NCI-H1436 treated with DMSO at 0.1 percent for 48 hours (cell line): Measurements from ENCODE around the gene LAMB4.
"Not testable (repeated sequence)": the region's sequence is repeated elsewhere in the genome, so short reads cannot be mapped to it uniquely, and the experiment has no call there.

Experiments
- DNase-seq: peaks from one replicate; lab custom pipeline; 2025; lab: John Stamatoyannopoulos, UW

LAMB4 gene

DNA sequence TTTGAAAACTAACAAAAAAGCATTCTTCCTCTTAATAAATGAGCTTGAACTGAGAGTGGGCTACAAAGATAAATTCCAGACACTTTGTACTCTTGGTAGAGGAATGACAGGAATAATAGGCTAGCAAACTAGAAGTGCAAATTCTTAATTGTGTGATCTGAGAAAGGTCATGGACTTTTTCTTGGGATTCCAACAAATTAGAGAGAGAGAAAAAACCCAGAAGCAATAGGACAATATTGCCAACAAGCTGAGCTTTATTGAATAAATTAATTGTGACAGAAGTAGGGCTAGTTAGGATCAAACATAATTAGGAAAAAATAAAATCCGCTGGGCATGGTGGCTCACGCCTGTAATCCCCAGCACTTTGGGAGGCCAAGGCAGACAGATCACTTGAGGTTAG, 85.8 kb downstream of the LAMB4 start:
- no peak for DNase-seq

- no peak for DNase-seq
Observed at GRCh38 chr7:108038986-108039385, 91.2 kb downstream of the LAMB4 start.

DNA sequence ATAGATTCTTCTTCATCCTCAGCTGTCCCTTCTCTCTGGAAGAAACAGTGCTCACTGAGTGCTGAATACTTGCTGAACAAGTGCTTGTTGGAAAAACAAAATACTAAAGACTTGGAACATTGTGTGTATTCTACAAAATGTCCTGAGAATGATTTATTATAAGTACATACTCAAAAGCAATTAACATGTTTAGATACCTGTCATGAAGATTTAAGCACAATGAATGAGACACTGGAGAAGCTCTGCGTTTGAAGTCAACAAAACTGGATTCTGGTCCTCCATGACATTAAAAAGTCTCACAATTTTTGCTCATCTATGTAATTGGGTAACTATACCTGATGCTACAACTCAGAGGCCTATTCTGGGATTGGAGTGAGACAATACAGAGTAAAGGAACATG, 92.4 kb downstream of the LAMB4 start:
- DNase-seq: no peak

GRCh38 chr7:108037140-108037539, 93.0 kb downstream of the LAMB4 start:
- no peak for DNase-seq

DNA sequence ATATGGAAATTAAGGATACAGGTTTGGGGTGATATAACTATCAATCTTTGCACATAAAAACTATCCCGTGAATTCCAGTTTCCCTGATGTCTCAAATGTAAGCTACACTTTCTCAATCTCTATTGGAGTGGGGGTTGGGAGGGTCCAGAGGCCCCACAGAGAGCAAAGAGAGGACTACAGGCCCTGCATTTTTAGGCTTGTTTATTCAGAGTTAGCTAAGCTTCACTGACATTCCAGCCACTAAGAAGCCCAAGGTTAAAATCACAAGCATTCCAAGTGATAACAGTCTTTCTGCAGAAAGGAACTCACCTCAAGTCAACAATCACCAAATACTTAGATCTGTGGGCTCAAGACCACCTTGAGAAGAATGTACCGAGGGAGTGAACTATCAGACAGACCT, 95.6 kb downstream of the LAMB4 start:
- no peak for DNase-seq

GRCh38 chr7:108033776-108034497, 96.2 kb downstream of the LAMB4 start:
- no peak for DNase-seq

GRCh38 chr7:108033309-108033708, 96.9 kb downstream of the LAMB4 start:
- not testable (repeated sequence) for DNase-seq

DNA sequence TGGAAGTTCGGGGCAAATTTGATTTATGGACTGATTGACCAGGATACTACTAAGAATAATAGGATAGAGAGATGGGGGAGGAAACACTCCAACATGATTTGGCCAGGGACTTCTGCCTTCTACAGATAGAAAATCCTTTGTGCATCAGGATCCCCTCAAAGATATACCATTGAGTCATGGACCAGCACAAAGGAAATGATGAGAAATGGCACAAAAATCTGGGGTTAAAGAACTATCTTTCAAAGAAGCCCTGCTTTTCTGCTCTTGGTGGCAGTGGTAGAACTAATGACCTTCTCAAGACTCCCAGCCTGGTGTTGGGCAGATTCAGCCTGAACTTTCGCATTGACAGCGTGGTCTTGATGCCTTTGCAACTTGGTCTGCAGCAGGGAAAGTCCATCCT, 99.6 kb downstream of the LAMB4 start:
- no peak for DNase-seq

- no peak for DNase-seq
Observed at GRCh38 chr7:108029034-108029433, 101.1 kb downstream of the LAMB4 start.

- no peak for DNase-seq
Observed at GRCh38 chr7:108028111-108028510, 102.0 kb downstream of the LAMB4 start.

DNA sequence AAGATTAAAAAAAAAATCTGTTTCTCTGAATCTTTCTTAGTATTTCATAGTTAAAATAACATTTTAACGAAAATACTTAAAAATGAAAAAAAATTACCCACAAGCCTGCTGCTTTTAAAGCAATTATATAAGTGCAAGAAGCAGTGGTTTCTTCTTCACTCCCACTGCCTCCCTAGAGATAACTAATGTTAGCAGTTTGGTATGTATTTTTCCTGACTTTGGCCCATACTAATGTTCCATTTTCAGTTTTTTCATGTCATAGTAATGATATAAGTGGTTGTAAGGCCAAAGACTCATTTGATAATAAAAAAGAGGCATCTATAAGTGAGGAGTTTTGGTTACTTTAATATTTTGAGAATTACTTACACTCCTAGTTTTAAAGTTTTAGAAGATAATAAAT, 102.9 kb downstream of the LAMB4 start:
- DNase-seq: no peak

- no peak for DNase-seq
Observed at GRCh38 chr7:108026647-108027046, 103.5 kb downstream of the LAMB4 start.

DNA sequence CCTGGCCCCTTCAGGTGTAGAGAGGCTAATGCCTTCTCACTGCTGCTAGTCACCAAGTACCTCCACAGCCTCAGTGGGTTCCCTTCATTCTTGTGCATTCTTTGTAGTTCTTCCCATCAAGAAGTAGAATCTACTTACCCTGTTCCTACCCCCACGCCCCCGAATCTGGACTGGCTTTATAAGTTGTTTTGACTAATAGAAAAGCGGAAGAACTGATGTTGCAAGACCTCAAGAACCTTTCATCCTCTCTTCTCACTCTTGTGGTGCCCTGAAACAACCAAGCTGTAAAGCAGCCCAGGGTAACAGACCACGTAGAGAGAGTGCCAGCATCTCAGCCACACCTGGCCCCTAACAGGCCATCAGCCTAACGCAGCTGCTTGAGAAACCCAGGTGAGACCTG, 104.0 kb downstream of the LAMB4 start:
- no peak for DNase-seq

GRCh38 chr7:108024538-108024937, 105.6 kb downstream of the LAMB4 start:
- DNase-seq: no peak

GRCh38 chr7:108020585-108020984, 109.6 kb downstream of the LAMB4 start:
- DNase-seq: no peak

GRCh38 chr7:108018668-108019067, 111.5 kb downstream of the LAMB4 start:
- no peak for DNase-seq

DNA sequence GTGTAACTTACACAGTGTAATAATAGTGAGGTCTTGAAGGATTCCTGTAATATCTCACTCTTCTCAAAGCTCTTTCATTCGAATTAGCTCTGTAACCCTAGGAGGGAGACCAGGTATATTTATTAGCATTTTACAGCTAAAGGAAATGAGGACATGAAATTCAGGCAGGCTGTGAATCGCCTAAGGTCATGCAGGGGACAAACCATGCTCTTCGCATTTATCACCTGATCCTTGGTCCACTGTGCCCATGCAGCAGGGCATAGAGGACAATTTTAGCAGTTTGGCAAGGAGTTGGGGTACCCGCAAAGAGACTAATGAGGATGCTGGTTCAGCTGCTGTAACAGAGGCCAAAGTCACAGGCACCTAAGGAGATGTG, 112.4 kb downstream of the LAMB4 start:
- DNase-seq: no peak

- DNase-seq: no peak
Observed at GRCh38 chr7:108016841-108017775, 113.1 kb downstream of the LAMB4 start.

DNA sequence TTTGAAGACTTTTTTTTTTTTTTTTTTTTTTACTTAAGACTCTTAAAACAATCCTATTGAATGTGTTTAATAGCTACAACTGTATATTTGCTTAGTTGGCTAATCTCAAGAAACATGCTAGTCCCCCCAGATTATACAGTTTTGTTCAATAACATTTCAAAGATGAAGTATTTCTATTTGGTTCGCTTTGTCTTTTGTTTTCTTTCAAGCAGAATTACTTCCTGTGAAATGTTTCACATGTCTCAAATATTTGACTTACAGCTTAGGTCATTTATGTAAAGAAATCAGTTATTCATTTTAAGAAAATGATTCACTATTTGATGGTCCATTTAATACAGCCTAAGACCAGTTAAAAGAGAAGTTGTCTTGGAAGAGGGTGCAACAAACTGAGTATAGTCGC, 114.4 kb downstream of the LAMB4 start:
- no peak for DNase-seq

DNA sequence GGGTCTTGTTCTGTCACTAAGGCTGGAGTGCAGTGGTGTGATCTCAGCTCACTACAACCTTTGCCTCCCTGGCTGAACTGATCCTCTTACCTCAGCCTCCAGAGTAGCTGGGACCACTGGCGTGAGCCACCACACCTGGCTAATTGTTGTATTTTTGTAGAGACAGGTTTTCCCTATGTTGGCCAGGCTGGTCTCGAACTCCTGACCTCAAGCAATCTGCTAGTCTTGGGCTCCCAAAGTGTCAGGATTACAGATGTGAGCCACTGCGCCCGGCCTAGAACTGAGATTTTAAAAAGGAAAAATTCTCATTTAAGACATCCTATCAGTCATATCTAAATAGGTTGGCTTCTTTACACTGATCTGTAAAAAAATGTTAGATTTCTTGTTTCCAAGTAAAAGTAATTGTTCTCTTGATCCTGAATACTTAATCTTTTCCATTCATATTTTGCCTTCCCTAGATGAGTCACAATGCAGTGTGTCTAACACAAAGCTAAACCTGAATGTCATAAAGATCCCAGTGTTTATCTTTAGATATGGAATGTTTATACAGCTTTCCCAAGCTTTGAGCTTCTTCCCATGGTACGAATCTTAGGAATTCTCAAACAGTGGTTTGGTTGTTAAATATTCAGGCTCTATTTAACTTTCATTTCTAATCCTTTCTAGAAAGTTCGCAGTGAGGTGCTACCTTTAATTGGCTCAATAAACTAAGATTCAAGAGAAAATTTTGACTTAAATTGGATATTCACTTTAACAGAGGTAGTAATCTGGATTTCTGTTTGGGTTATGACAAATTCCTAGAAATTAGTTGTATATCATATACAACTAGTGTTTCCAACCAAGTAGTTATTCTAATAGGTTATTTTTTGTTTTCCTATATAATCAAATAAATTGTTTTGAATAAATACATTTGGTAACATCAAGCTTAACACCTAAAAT, 115.1 kb downstream of the LAMB4 start:
- no peak for DNase-seq

DNA sequence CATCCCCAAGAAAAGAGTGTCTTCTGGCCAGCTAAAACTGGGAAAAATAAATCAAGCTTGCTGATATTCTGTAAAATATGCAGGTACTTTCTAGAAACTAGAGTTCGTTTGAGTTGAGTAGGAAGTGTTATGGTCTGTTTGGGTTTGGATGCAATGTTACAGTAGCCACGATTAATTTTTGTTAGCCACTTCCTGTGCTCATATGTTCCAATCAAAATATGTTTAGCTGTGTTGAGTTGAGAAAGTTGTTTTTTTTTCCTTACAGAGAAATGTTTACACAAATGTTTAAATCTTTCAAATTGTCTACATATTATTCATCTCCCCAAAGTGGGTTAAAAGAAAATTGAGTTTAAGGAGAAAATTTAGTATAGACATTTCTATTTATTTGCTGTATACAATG, 115.9 kb downstream of the LAMB4 start:
- no peak for DNase-seq
